PC-3 (cell line): ENCODE results near the gene DNM3. TPM values are rescaled to one million over a fixed set of nuclear protein-coding genes. Genes with fewer than 3 reads are reported as not detected.

Source experiments
- ATAC-seq: fragments of 200-7000 bp; cut with Tn5 transposase; 2 replicates; pipeline ENCODE4 v1.9.1; 2020; ENCODE audit warnings: mild to moderate bottlenecking, moderate library complexity
- BruUV-seq: library from RNA; stranded (reverse); fragments of 400-500 nt; replicated peaks from 2 replicates; lab custom pipeline; 2021; lab: Mats Ljungman, UMichigan
- CTCF ChIA-PET: fragments of 300-600 bp; sonication (Branson Sonifier 250); formaldehyde crosslinking; loops from one replicate; lab custom pipeline; 2022; ENCODE audit warnings: antibody characterized with exemption; lab: Charles Lee
- POLR2A ChIA-PET: fragments of 300-600 bp; sonication (Branson Sonifier 250); formaldehyde crosslinking; loops from one replicate; lab custom pipeline; 2022; ENCODE audit warnings: antibody characterized with exemption; ENCODE audit not compliant: unreplicated experiment; lab: Charles Lee
- DNase-seq: peaks from one replicate; pipeline ENCODE4 v3.0.0-alpha.2; 2015
- H2AFZ ChIP-seq: fragments of 300-600 bp; sonication (generic); 2 replicates; pipeline ENCODE4 v1.6.0; 2016; ENCODE audit warnings: antibody characterized with exemption, low read length
- H3F3A ChIP-seq: fragments of 300-600 bp; sonication (generic); one replicate; pipeline ENCODE4 v1.6.0; 2017; ENCODE audit warnings: antibody characterized with exemption, low read length, control low read depth, mild to moderate bottlenecking; ENCODE audit not compliant: unreplicated experiment
- H3K27ac ChIP-seq: fragments of 300-600 bp; sonication (generic); 2 replicates; pipeline ENCODE4 v1.5.1; 2016; ENCODE audit warnings: mild to moderate bottlenecking, low read length
- H3K27me3 ChIP-seq: fragments of 300-600 bp; sonication (generic); 2 replicates; pipeline ENCODE4 v1.6.1; 2016; ENCODE audit warnings: low read length, mixed read lengths
- H3K36me3 ChIP-seq: fragments of 300-600 bp; sonication (generic); 2 replicates; pipeline ENCODE4 v1.6.1; 2016; ENCODE audit warnings: low read depth, mixed run types, low read length, mixed read lengths
- H3K4me1 ChIP-seq: fragments of 300-600 bp; sonication (generic); 2 replicates; pipeline ENCODE4 v1.5.1; 2016; ENCODE audit warnings: low read length; ENCODE audit not compliant: insufficient read depth
- H3K4me2 ChIP-seq: fragments of 300-600 bp; sonication (generic); 2 replicates; pipeline ENCODE4 v1.6.0; 2016; ENCODE audit warnings: low read length
- H3K4me3 ChIP-seq: fragments of 300-600 bp; sonication (generic); 2 replicates; pipeline ENCODE4 v1.5.1; 2016; ENCODE audit warnings: mild to moderate bottlenecking, low read length, mixed read lengths
- H3K79me2 ChIP-seq: fragments of 300-600 bp; sonication (generic); 2 replicates; pipeline ENCODE4 v1.6.1; 2017; ENCODE audit warnings: low read length, mixed read lengths
- H3K9ac ChIP-seq: fragments of 300-600 bp; sonication (generic); 2 replicates; pipeline ENCODE4 v1.6.0; 2016; ENCODE audit warnings: mild to moderate bottlenecking, low read length
- H3K9me2 ChIP-seq: fragments of 300-600 bp; sonication (generic); replicated peaks from 2 replicates; pipeline ENCODE4 v1.6.1; 2016; ENCODE audit warnings: mixed run types, low read length, mixed read lengths
- H3K9me3 ChIP-seq: fragments of 300-600 bp; sonication (generic); 2 replicates; pipeline ENCODE4 v1.6.1; 2016; ENCODE audit warnings: low read length, mixed read lengths
- H4K20me1 ChIP-seq: fragments of 300-600 bp; sonication (generic); 2 replicates; pipeline ENCODE4 v1.6.1; 2016; ENCODE audit warnings: low read length, mixed read lengths
- EZH2 ChIP-seq: fragments of 300-600 bp; sonication (generic); IDR thresholded peaks from one replicate; pipeline ENCODE4 v1.6.1; 2017; ENCODE audit warnings: antibody characterized with exemption, mild to moderate bottlenecking, low read length; ENCODE audit not compliant: unreplicated experiment
- EZH2phosphoT487 ChIP-seq: fragments of 300-600 bp; sonication (generic); IDR thresholded peaks from 2 replicates; pipeline ENCODE4 v1.6.1; 2018; ENCODE audit warnings: mild to moderate bottlenecking, antibody characterized with exemption, low read length, borderline replicate concordance
- intact Hi-C: fragments of 100-400 bp; cut with micrococcal nuclease; formaldehyde crosslinking; loops from 2 replicates; pipeline ENCODE4 v1.9.0; 2023
- total RNA-seq: library from RNA; depleted of rRNA; stranded (reverse); fragments of >200 nt; gene quantifications from 2 replicates; pipeline ENCODE4 v1.2.3, GENCODE V29; 2014
- TF ChIP-seq, protein P1 (sequence below): fragments of 300-600 bp; sonication (generic); conservative IDR thresholded peaks from 2 replicates; pipeline ENCODE4 v1.5.1; 2017; ENCODE audit warnings: antibody characterized with exemption, low read depth, mild to moderate bottlenecking, low read length

Gene DNM3
- total RNA-seq, 1 experiment from 2014 or later: 0.98 TPM

DNA sequence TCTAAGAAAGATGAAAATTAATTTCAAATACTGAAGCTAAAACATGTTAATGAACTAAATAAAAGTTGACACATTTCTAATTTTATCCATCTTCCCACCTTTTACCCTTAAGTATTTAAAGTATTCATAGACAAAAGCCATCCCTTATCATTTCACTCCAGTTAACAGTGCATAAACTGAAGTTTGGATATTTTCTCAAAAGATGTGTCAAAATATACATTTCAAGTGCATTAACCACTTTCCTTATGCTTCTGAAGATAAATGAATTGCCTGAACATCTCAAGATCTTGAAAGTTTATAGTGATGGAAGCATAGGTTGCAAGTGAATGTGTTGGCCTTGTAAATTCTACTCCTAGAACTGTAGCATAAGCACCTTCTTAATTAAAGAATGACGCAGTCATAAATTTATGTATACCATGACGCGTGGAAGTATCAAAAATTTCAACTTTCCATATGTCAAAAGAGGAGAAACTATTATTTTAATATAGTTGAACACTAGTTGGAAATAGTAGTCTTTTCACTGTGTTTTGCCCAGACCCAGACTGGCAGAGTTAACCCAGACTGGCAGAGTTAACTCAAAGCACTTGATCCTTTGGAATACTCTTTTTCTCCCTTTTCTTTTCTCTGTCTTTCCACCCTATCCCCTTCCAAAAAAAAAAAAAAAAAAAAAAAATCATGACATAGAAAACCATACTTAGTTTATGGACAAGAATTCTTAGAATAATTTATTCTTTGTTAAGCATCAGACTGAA is 296.6 kb downstream of the DNM3 start:
- CTCF ChIA-PET: no interaction called here
- Histone ChIP-seq H3K27me3 (no peaks in the 10 kb centered on the region), H3K4me3 (no peak overlapping the region), H3K79me2 (no peaks in the 10 kb centered on the region), H3K9ac (no peak overlapping the region), H3K9me3 (no peaks in the 10 kb centered on the region), H3K27ac (no peak overlapping the region), H2AFZ (no peak overlapping the region), H3K36me3 (no peaks in the 10 kb centered on the region), H3K4me1 (peaks cover 12% of the 10 kb centered on the region; the same call in 1 of the 2 replicates), H3K4me2 (no peak overlapping the region), H3K9me2 (no peaks in the 10 kb centered on the region), H4K20me1 (no peaks in the 10 kb centered on the region), H3F3A (no peaks in the 10 kb centered on the region)
- intact Hi-C loops: loop anchor here (2.0 to 5.0 kb wide), 2 partner anchors 135 to 219 kb away; no protein-coding TSS in a partner anchor
- no TSS peak for BruUV-seq
- ATAC-seq (no peak), DNase-seq (no peak)
- POLR2A ChIA-PET: no interaction called here
- TF ChIP-seq EZH2 (no peak), EZH2phosphoT487 (no peak)
- TF ChIP-seq, protein P1, sequence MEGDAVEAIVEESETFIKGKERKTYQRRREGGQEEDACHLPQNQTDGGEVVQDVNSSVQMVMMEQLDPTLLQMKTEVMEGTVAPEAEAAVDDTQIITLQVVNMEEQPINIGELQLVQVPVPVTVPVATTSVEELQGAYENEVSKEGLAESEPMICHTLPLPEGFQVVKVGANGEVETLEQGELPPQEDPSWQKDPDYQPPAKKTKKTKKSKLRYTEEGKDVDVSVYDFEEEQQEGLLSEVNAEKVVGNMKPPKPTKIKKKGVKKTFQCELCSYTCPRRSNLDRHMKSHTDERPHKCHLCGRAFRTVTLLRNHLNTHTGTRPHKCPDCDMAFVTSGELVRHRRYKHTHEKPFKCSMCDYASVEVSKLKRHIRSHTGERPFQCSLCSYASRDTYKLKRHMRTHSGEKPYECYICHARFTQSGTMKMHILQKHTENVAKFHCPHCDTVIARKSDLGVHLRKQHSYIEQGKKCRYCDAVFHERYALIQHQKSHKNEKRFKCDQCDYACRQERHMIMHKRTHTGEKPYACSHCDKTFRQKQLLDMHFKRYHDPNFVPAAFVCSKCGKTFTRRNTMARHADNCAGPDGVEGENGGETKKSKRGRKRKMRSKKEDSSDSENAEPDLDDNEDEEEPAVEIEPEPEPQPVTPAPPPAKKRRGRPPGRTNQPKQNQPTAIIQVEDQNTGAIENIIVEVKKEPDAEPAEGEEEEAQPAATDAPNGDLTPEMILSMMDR: no peak

DNA sequence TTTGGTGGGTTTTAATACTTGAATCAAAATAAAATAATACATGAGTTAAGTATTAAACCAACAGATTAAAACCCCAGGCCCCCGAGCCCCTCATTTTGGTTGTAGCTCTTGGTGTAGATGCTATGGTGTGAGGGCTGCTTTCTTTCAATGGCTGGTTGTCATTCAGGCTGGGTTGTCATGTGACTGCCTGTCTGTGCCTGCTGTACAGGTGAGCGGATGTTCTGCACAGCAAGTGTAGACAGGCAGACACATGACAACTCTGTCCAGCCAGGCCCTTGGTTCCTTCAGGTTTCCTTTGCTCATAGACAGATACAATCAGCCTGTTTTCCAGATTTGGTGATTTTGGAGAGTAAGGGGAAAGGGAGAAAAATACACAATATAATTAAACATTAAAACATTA is 297.3 kb downstream of the DNM3 start:
- H3K4me2 ChIP-seq: no peak overlapping the region
- no TSS peak for BruUV-seq
- ATAC-seq (no peak), DNase-seq (no peak)
- no peak overlapping the region for H3K9ac ChIP-seq
- no peaks in the 10 kb centered on the region for H3K9me3 ChIP-seq
- H4K20me1 ChIP-seq: no peaks in the 10 kb centered on the region
- peaks cover 16% of the 10 kb centered on the region; the same call in 1 of the 2 replicates for H3K4me1 ChIP-seq
- no peaks in the 10 kb centered on the region for H3F3A ChIP-seq
- no peak overlapping the region for H3K4me3 ChIP-seq
- H2AFZ ChIP-seq: no peak overlapping the region
- CTCF ChIA-PET: no interaction called here
- no peaks in the 10 kb centered on the region for H3K36me3 ChIP-seq
- TF ChIP-seq EZH2phosphoT487 (no peak), EZH2 (no peak)
- TF ChIP-seq, protein P1: no peak
- POLR2A ChIA-PET: no interaction called here
- intact Hi-C loops: loop anchor here (5.0 kb wide), 1 partner anchor 219 kb away; no protein-coding TSS in a partner anchor
- no peaks in the 10 kb centered on the region for H3K79me2 ChIP-seq
- no peak overlapping the region for H3K27ac ChIP-seq
- no peaks in the 10 kb centered on the region for H3K27me3 ChIP-seq
- no peaks in the 10 kb centered on the region for H3K9me2 ChIP-seq

DNA sequence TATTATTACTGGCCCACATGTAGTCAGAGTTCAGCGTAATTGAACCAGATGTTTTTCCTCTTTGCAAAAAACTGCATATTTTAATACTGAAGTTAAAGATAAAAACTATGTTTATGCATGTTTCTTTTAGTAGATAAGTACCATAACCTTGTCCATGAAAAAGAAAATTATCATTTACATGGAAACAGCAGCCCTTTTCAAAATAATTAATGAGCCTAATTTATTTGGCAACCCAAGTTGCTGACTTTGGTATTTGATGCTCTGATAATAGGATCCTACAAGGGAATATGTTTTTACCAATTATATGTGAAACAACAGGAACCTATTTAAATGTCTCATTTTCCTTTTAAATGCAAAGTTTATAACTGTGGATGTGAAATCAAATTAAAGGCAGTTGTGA is 297.9 kb downstream of the DNM3 start:
- H3K79me2 ChIP-seq: no peaks in the 10 kb centered on the region

More for the DNA sequence above, 297.9 kb downstream of the DNM3 start:
- DNase-seq (no peak), ATAC-seq (no peak)
- Histone ChIP-seq H3K9me2 (no peaks in the 10 kb centered on the region), H3K27ac (no peak overlapping the region), H3K36me3 (no peaks in the 10 kb centered on the region), H3K9me3 (no peaks in the 10 kb centered on the region), H3K4me1 (peaks cover 16% of the 10 kb centered on the region; the same call in 1 of the 2 replicates), H4K20me1 (no peaks in the 10 kb centered on the region), H3K9ac (no peak overlapping the region), H3K4me2 (no peak overlapping the region), H3F3A (no peaks in the 10 kb centered on the region), H3K27me3 (no peaks in the 10 kb centered on the region), H3K4me3 (no peak overlapping the region), H2AFZ (no peak overlapping the region)
- BruUV-seq: no TSS peak
- POLR2A ChIA-PET: no interaction called here
- TF ChIP-seq, protein P1: no peak
- TF ChIP-seq EZH2phosphoT487 (no peak), EZH2 (no peak)
- CTCF ChIA-PET: no interaction called here
- intact Hi-C loops: loop anchor here (5.0 kb wide), 1 partner anchor 218 kb away; no protein-coding TSS in a partner anchor
